ENCODE results near the gene SIRT3.

Gene SIRT3

GRCh38 chr11:235997-236773 is at the start of gene SIRT3:
Gene SIRT3 (minus strand): TSS chr11:236342. CDS start chr11:236328, 14 bp downstream.
- peak within 1 kb of the TSS; percentile 100 for H3K4me3 ChIP-seq
- peak within 1 kb of the TSS; percentile 93 for H3K27ac ChIP-seq

GRCh38 chr11:285894-286220 is 49.7 kb upstream of the SIRT3 start:
- no peak overlapping the region for H3K9ac ChIP-seq
- no peak overlapping the region for H3K4me3 ChIP-seq
- TF ChIP-seq Cebpa-rat (IDR thresholded peaks at IDR 0.05): no peak
- peaks cover 80% of the 10 kb centered on the region for H3K27me3 ChIP-seq
- H4K20me1 ChIP-seq: peaks cover 34% of the 10 kb centered on the region
- H3K36me3 ChIP-seq: peaks cover 4% of the 10 kb centered on the region; the same call in 1 of the 2 replicates
- peaks cover 49% of the 10 kb centered on the region for H3K4me1 ChIP-seq
- no peak overlapping the region for H3K4me2 ChIP-seq
- no peak overlapping the region for H3K27ac ChIP-seq
- H3K9me3 ChIP-seq: no peaks in the 10 kb centered on the region

More at GRCh38 chr11:235997-236773, at the start of gene SIRT3:
- no peaks in the 10 kb centered on the region for H3K27me3 ChIP-seq
- peaks cover 25% of the 10 kb centered on the region for H3K36me3 ChIP-seq
- H3K4me1 ChIP-seq: peaks cover 32% of the 10 kb centered on the region
- peaks cover 37% of the 10 kb centered on the region for H4K20me1 ChIP-seq
- H3K9me3 ChIP-seq: no peaks in the 10 kb centered on the region
- H3K4me2 ChIP-seq: peak within 1 kb of the TSS; percentile 97
- peak within 1 kb of the TSS; percentile 95 for H3K9ac ChIP-seq
- no peak for TF ChIP-seq Cebpa-rat (IDR thresholded peaks at IDR 0.05)

GRCh38 chr11:285021-285893 is 49.1 kb upstream of the SIRT3 start:
- H3K36me3 ChIP-seq: no peaks in the 10 kb centered on the region
- peaks cover 49% of the 10 kb centered on the region for H3K4me1 ChIP-seq
- no peak overlapping the region for H3K4me2 ChIP-seq
- no peak for TF ChIP-seq Cebpa-rat (IDR thresholded peaks at IDR 0.05)
- peaks cover 86% of the 10 kb centered on the region for H3K27me3 ChIP-seq
- peaks cover 6% of the 10 kb centered on the region; the same call in 1 of the 2 replicates for H3K9me3 ChIP-seq
- no peak overlapping the region for H3K4me3 ChIP-seq
- peaks cover 38% of the 10 kb centered on the region for H4K20me1 ChIP-seq
- H3K9ac ChIP-seq: no peak overlapping the region
- no peak overlapping the region for H3K27ac ChIP-seq

GRCh38 chr11:284105-285020 is 48.2 kb upstream of the SIRT3 start:
- Histone ChIP-seq H3K9me3 (peaks cover 8% of the 10 kb centered on the region; the same call in 1 of the 2 replicates), H4K20me1 (peaks cover 40% of the 10 kb centered on the region), H3K9ac (no peak overlapping the region), H3K36me3 (no peaks in the 10 kb centered on the region), H3K27ac (no peak overlapping the region), H3K4me2 (no peak overlapping the region), H3K27me3 (peaks cover 95% of the 10 kb centered on the region), H3K4me1 (peaks cover 49% of the 10 kb centered on the region), H3K4me3 (no peak overlapping the region)
- TF ChIP-seq Cebpa-rat (IDR thresholded peaks at IDR 0.05): no peak

- no peak for TF ChIP-seq Cebpa-rat (IDR thresholded peaks at IDR 0.05)
- Histone ChIP-seq H4K20me1 (peaks cover 40% of the 10 kb centered on the region), H3K4me2 (no peak overlapping the region), H3K9ac (no peak overlapping the region), H3K27ac (no peak overlapping the region), H3K9me3 (peaks cover 8% of the 10 kb centered on the region; the same call in 1 of the 2 replicates), H3K4me1 (peaks cover 56% of the 10 kb centered on the region), H3K36me3 (no peaks in the 10 kb centered on the region), H3K27me3 (peaks cover 100% of the 10 kb centered on the region), H3K4me3 (no peak overlapping the region)
These were observed 47.4 kb upstream of the SIRT3 start for GRCh38 chr11:283405-284104.

GRCh38 chr11:282630-283360 is 46.7 kb upstream of the SIRT3 start:
- peaks cover 35% of the 10 kb centered on the region for H4K20me1 ChIP-seq

GRCh38 chr11:282171-282570 is 46.0 kb upstream of the SIRT3 start:
- H4K20me1 ChIP-seq: peaks cover 28% of the 10 kb centered on the region
- H3K9me3 ChIP-seq: peaks cover 8% of the 10 kb centered on the region; the same call in 1 of the 2 replicates
- H3K4me1 ChIP-seq: peaks cover 43% of the 10 kb centered on the region
- H3K27ac ChIP-seq: no peak overlapping the region
- no peak overlapping the region for H3K9ac ChIP-seq
- H3K27me3 ChIP-seq: peaks cover 98% of the 10 kb centered on the region
- TF ChIP-seq Cebpa-rat (IDR thresholded peaks at IDR 0.05): no peak
- H3K36me3 ChIP-seq: no peaks in the 10 kb centered on the region
- no peak overlapping the region for H3K4me3 ChIP-seq
- H3K4me2 ChIP-seq: no peak overlapping the region

More at GRCh38 chr11:282630-283360, 46.7 kb upstream of the SIRT3 start:
- Histone ChIP-seq H3K36me3 (no peaks in the 10 kb centered on the region), H3K27ac (no peak overlapping the region), H3K4me2 (no peak overlapping the region), H3K4me1 (peaks cover 49% of the 10 kb centered on the region), H3K27me3 (peaks cover 100% of the 10 kb centered on the region), H3K9me3 (peaks cover 8% of the 10 kb centered on the region; the same call in 1 of the 2 replicates), H3K4me3 (no peak overlapping the region), H3K9ac (no peak overlapping the region)
- TF ChIP-seq Cebpa-rat (IDR thresholded peaks at IDR 0.05): no peak

GRCh38 chr11:281486-282161 is 45.5 kb upstream of the SIRT3 start:
- peaks cover 40% of the 10 kb centered on the region for H3K4me1 ChIP-seq
- no peak for TF ChIP-seq Cebpa-rat (IDR thresholded peaks at IDR 0.05)
- H4K20me1 ChIP-seq: peaks cover 27% of the 10 kb centered on the region
- peak overlapping the region; percentile 71 for H3K4me2 ChIP-seq
- H3K9ac ChIP-seq: no peak overlapping the region
- H3K9me3 ChIP-seq: peaks cover 10% of the 10 kb centered on the region; the same call in 1 of the 2 replicates
- H3K36me3 ChIP-seq: no peaks in the 10 kb centered on the region
- no peak overlapping the region for H3K27ac ChIP-seq
- H3K27me3 ChIP-seq: peaks cover 92% of the 10 kb centered on the region
- H3K4me3 ChIP-seq: peak overlapping the region; percentile 53; the same call in 1 of the 2 replicates
